Stimulated activated CD4-positive, alpha-beta T cell treated with anti-CD3 and anti-CD28 coated beads, Interleukin-4, amount 100 ng/mL, for 1 hour (primary cell): ENCODE results near the gene FREY1.

ENCODE experiments used
- DNase-seq: peaks from one replicate; pipeline ENCODE4 v3.0.0-alpha.2; 2020

The FREY1 gene

GRCh38 chr11:45890886-45891550, 16.1 kb downstream of the FREY1 start:
- no peak for DNase-seq

- no peak for DNase-seq
Observed at GRCh38 chr11:45889966-45890365, 17.1 kb downstream of the FREY1 start.

- DNase-seq, result no peak
Observed at GRCh38 chr11:45889555-45889954, 17.5 kb downstream of the FREY1 start.

GRCh38 chr11:45887587-45887986, 19.5 kb downstream of the FREY1 start:
- DNase-seq, result no peak

GRCh38 chr11:45886816-45887520, 20.1 kb downstream of the FREY1 start:
- no peak for DNase-seq

GRCh38 chr11:45885921-45886721, 20.9 kb downstream of the FREY1 start:
- no peak for DNase-seq

- peak; percentile 55 for DNase-seq
Observed at GRCh38 chr11:45885274-45885920, 21.7 kb downstream of the FREY1 start, which contains the start of gene MAPK8IP1. TSS of gene MAPK8IP1 (plus strand) at chr11:45885651. CDS start at chr11:45885821, 170 bp downstream.

GRCh38 chr11:45884596-45885185, 22.4 kb downstream of the FREY1 start:
- DNase-seq, result no peak

GRCh38 chr11:45881708-45882368, 25.2 kb downstream of the FREY1 start:
- DNase-seq, result no peak

GRCh38 chr11:45880772-45881570, 26.1 kb downstream of the FREY1 start:
- DNase-seq, result no peak

- no peak for DNase-seq
Observed at GRCh38 chr11:45879803-45880686, 27.0 kb downstream of the FREY1 start.

GRCh38 chr11:45877845-45878244, 29.2 kb downstream of the FREY1 start:
- no peak for DNase-seq

GRCh38 chr11:45877221-45877620, 29.9 kb downstream of the FREY1 start:
- DNase-seq, result no peak

GRCh38 chr11:45876401-45876800, 30.7 kb downstream of the FREY1 start:
- DNase-seq, result no peak

- DNase-seq, result peak; percentile 8
Observed at GRCh38 chr11:45872651-45873356, 34.3 kb downstream of the FREY1 start.

GRCh38 chr11:45871638-45872037, 35.4 kb downstream of the FREY1 start:
- no peak for DNase-seq

- no peak for DNase-seq
Observed at GRCh38 chr11:45870706-45871105, 36.4 kb downstream of the FREY1 start.

- DNase-seq, result no peak
Observed at GRCh38 chr11:45869551-45869950, 37.5 kb downstream of the FREY1 start.

GRCh38 chr11:45864041-45864440, 43.0 kb downstream of the FREY1 start:
- no peak for DNase-seq
